Measurements from ENCODE around the gene PHKA1. TPM values are rescaled to one million over a fixed set of nuclear protein-coding genes. Genes with fewer than 3 reads are reported as not detected.

Gene PHKA1
- total RNA-seq, 2 experiments from 2014 or later: 3.5 to 3.8 TPM

GRCh38 chrX:72662020-72662747, 51.9 kb downstream of the PHKA1 start:
- POLR2A ChIA-PET: no interaction called here
- Mint-ChIP-seq H3K9me3 (no peaks in the 10 kb centered on the region), H3K36me3 (no peaks in the 10 kb centered on the region), H3K27me3 (peaks cover 3% of the 10 kb centered on the region), H3K27ac (no peak overlapping the region), H3K4me3 (no peak overlapping the region), H3K4me1 (ENCODE audit: low read depth) (peaks cover 4% of the 10 kb centered on the region)
- CTCF ChIA-PET: no interaction called here
- intact Hi-C loops (cut with micrococcal nuclease): no loop called here
- no peak for DNase-seq

GRCh38 chrX:72659723-72660122, 54.4 kb downstream of the PHKA1 start:
- Mint-ChIP-seq H3K27me3 (peaks cover 3% of the 10 kb centered on the region), H3K36me3 (no peaks in the 10 kb centered on the region), H3K4me1 (ENCODE audit: low read depth) (peaks cover 4% of the 10 kb centered on the region), H3K9me3 (no peaks in the 10 kb centered on the region), H3K4me3 (no peak overlapping the region), H3K27ac (no peak overlapping the region)
- intact Hi-C loops (cut with micrococcal nuclease): no loop called here
- ChIA-PET CTCF (no interaction called here), POLR2A (interaction anchor here (0.7 kb wide), 1 partner anchor 1055 kb away, joined by 3 read pairs; no protein-coding TSS in a partner anchor)
- no peak for DNase-seq

GRCh38 chrX:72652082-72652481, 62.0 kb downstream of the PHKA1 start:
- Mint-ChIP-seq H3K27me3 (no peaks in the 10 kb centered on the region), H3K27ac (no peak overlapping the region), H3K4me1 (ENCODE audit: low read depth) (no peaks in the 10 kb centered on the region), H3K4me3 (no peak overlapping the region), H3K36me3 (no peaks in the 10 kb centered on the region), H3K9me3 (no peaks in the 10 kb centered on the region)
- no peak for DNase-seq
- CTCF ChIA-PET: no interaction called here
- intact Hi-C loops (cut with micrococcal nuclease): no loop called here
- POLR2A ChIA-PET: no interaction called here

- CTCF ChIA-PET: no interaction called here
- Mint-ChIP-seq H3K27me3 (no peaks in the 10 kb centered on the region), H3K27ac (no peak overlapping the region), H3K4me3 (no peak overlapping the region), H3K9me3 (no peaks in the 10 kb centered on the region), H3K4me1 (ENCODE audit: low read depth) (no peaks in the 10 kb centered on the region), H3K36me3 (no peaks in the 10 kb centered on the region)
- intact Hi-C loops (cut with micrococcal nuclease): no loop called here
- POLR2A ChIA-PET: no interaction called here
- no peak for DNase-seq
Measured at GRCh38 chrX:72644946-72645345, 69.2 kb downstream of the PHKA1 start.

- H3K27me3 Mint-ChIP-seq: no peaks in the 10 kb centered on the region
- POLR2A ChIA-PET: no interaction called here
- H3K4me3 Mint-ChIP-seq: no peak overlapping the region
- no peak overlapping the region for H3K27ac Mint-ChIP-seq
- H3K36me3 Mint-ChIP-seq: no peaks in the 10 kb centered on the region
- no peaks in the 10 kb centered on the region for H3K9me3 Mint-ChIP-seq
- intact Hi-C loops (cut with micrococcal nuclease): no loop called here
- no peak for DNase-seq
- CTCF ChIA-PET: no interaction called here
- H3K4me1 Mint-ChIP-seq (ENCODE audit: low read depth): no peaks in the 10 kb centered on the region
Measured at GRCh38 chrX:72641611-72642010, 72.5 kb downstream of the PHKA1 start.

- H3K27me3 Mint-ChIP-seq: no peaks in the 10 kb centered on the region
- CTCF ChIA-PET: no interaction called here
- intact Hi-C loops (cut with micrococcal nuclease): no loop called here
- H3K9me3 Mint-ChIP-seq: no peaks in the 10 kb centered on the region
- H3K36me3 Mint-ChIP-seq: peaks cover 3% of the 10 kb centered on the region
- H3K4me3 Mint-ChIP-seq: no peak overlapping the region
- H3K27ac Mint-ChIP-seq: no peak overlapping the region
- POLR2A ChIA-PET: no interaction called here
- no peaks in the 10 kb centered on the region for H3K4me1 Mint-ChIP-seq (ENCODE audit: low read depth)
- no peak for DNase-seq
Measured at GRCh38 chrX:72635930-72636329, 78.2 kb downstream of the PHKA1 start.

GRCh38 chrX:72634331-72634730, 79.8 kb downstream of the PHKA1 start:
- DNase-seq: no peak
- Mint-ChIP-seq H3K27ac (no peak overlapping the region), H3K36me3 (peaks cover 3% of the 10 kb centered on the region), H3K4me3 (no peak overlapping the region), H3K9me3 (no peaks in the 10 kb centered on the region), H3K27me3 (no peaks in the 10 kb centered on the region), H3K4me1 (ENCODE audit: low read depth) (no peaks in the 10 kb centered on the region)
- POLR2A ChIA-PET: no interaction called here
- intact Hi-C loops (cut with micrococcal nuclease): no loop called here
- CTCF ChIA-PET: no interaction called here

- H3K27me3 Mint-ChIP-seq: no peaks in the 10 kb centered on the region
- H3K9me3 Mint-ChIP-seq: no peaks in the 10 kb centered on the region
- POLR2A ChIA-PET: no interaction called here
- H3K4me3 Mint-ChIP-seq: no peak overlapping the region
- CTCF ChIA-PET: no interaction called here
- no peaks in the 10 kb centered on the region for H3K4me1 Mint-ChIP-seq (ENCODE audit: low read depth)
- no peak overlapping the region for H3K27ac Mint-ChIP-seq
- H3K36me3 Mint-ChIP-seq: peaks cover 3% of the 10 kb centered on the region
- intact Hi-C loops (cut with micrococcal nuclease): no loop called here
- no peak for DNase-seq
Measured at GRCh38 chrX:72630185-72630584, 83.9 kb downstream of the PHKA1 start.

- ChIA-PET POLR2A (no interaction called here), CTCF (no interaction called here)
- no peak overlapping the region for H3K27ac Mint-ChIP-seq
- H3K36me3 Mint-ChIP-seq: peaks cover 4% of the 10 kb centered on the region
- peaks cover 8% of the 10 kb centered on the region for H3K27me3 Mint-ChIP-seq
- H3K4me1 Mint-ChIP-seq (ENCODE audit: low read depth): peaks cover 23% of the 10 kb centered on the region
- DNase-seq: no peak
- intact Hi-C loops (cut with micrococcal nuclease): loop anchor here (10.0 kb wide), 2 partner anchors 349 to 1671 kb away; partner anchors contain the start of gene RPS4X
- no peak overlapping the region for H3K4me3 Mint-ChIP-seq
- peaks cover 6% of the 10 kb centered on the region for H3K9me3 Mint-ChIP-seq
Measured at GRCh38 chrX:72624194-72624593, 89.9 kb downstream of the PHKA1 start.

GRCh38 chrX:72621625-72622485, 92.3 kb downstream of the PHKA1 start:
- H3K9me3 Mint-ChIP-seq: peaks cover 6% of the 10 kb centered on the region
- H3K27me3 Mint-ChIP-seq: peaks cover 8% of the 10 kb centered on the region
- H3K36me3 Mint-ChIP-seq: peaks cover 5% of the 10 kb centered on the region
- DNase-seq: no peak
- no peak overlapping the region for H3K4me3 Mint-ChIP-seq
- peak overlapping the region; percentile 91 for H3K27ac Mint-ChIP-seq
- ChIA-PET POLR2A (interaction anchor here (1.1 to 1.2 kb wide), 2 partner anchors 18 to 345 kb away, joined by 4 to 9 read pairs; partner anchors contain the start of gene RPS4X), CTCF (interaction anchor here (0.7 to 3.1 kb wide), 3 partner anchors 14 to 66 kb away, joined by 3 to 7 read pairs (median 4); no protein-coding TSS in a partner anchor)
- H3K4me1 Mint-ChIP-seq (ENCODE audit: low read depth): peaks cover 23% of the 10 kb centered on the region
- intact Hi-C loops (cut with micrococcal nuclease): loop anchor here (1.0 to 10.0 kb wide), 6 partner anchors 18 to 1673 kb away; partner anchors contain the start of genes HDAC8 and RPS4X

GRCh38 chrX:72621163-72621562, 92.9 kb downstream of the PHKA1 start:
- peaks cover 6% of the 10 kb centered on the region for H3K9me3 Mint-ChIP-seq
- intact Hi-C loops (cut with micrococcal nuclease): loop anchor here (1.0 to 10.0 kb wide), 6 partner anchors 17 to 1674 kb away; partner anchors contain the start of genes HDAC8 and RPS4X
- peak overlapping the region; percentile 32 for H3K4me3 Mint-ChIP-seq
- ChIA-PET POLR2A (interaction anchor here (0.9 to 1.2 kb wide), 4 partner anchors 17 to 1323 kb away, joined by 3 to 9 read pairs (median 4); partner anchors contain the start of genes NAP1L2 and RPS4X), CTCF (interaction anchor here (0.6 to 3.1 kb wide), 4 partner anchors 13 to 315 kb away, joined by 3 to 7 read pairs (median 4); no protein-coding TSS in a partner anchor)
- peaks cover 23% of the 10 kb centered on the region for H3K4me1 Mint-ChIP-seq (ENCODE audit: low read depth)
- H3K27me3 Mint-ChIP-seq: peaks cover 8% of the 10 kb centered on the region
- peaks cover 5% of the 10 kb centered on the region for H3K36me3 Mint-ChIP-seq
- peak overlapping the region; percentile 91 for H3K27ac Mint-ChIP-seq
- DNase-seq: no peak

- CTCF ChIA-PET: interaction anchor here (0.6 to 3.1 kb wide), 3 partner anchors 15 to 314 kb away, joined by 3 to 7 read pairs (median 4); no protein-coding TSS in a partner anchor
- POLR2A ChIA-PET: interaction anchor here (0.9 to 1.2 kb wide), 4 partner anchors 17 to 1324 kb away, joined by 3 to 9 read pairs (median 4); partner anchors contain the start of genes NAP1L2 and RPS4X
- H3K36me3 Mint-ChIP-seq: peaks cover 5% of the 10 kb centered on the region
- DNase-seq: peak; percentile 72
- peaks cover 6% of the 10 kb centered on the region for H3K9me3 Mint-ChIP-seq
- H3K4me3 Mint-ChIP-seq: peak overlapping the region; percentile 54
- H3K27ac Mint-ChIP-seq: peak overlapping the region; percentile 91
- H3K27me3 Mint-ChIP-seq: peaks cover 8% of the 10 kb centered on the region
- peaks cover 23% of the 10 kb centered on the region for H3K4me1 Mint-ChIP-seq (ENCODE audit: low read depth)
- intact Hi-C loops (cut with micrococcal nuclease): loop anchor here (1.0 to 10.0 kb wide), 6 partner anchors 16 to 1674 kb away; partner anchors contain the start of genes HDAC8 and RPS4X
Measured at GRCh38 chrX:72620550-72621145, 93.5 kb downstream of the PHKA1 start.

Data from activated CD4-positive, alpha-beta memory T cell treated with anti-CD3 and anti-CD28 coated beads for 36 hours (primary cell).